Stimulated activated CD4-positive, alpha-beta T cell treated with anti-CD3 and anti-CD28 coated beads, Interleukin-15, amount 100 ng/mL, for 1 hour (primary cell): ENCODE results near the gene SMAD3.

ENCODE experiments used
- DNase-seq, 2 donors: peaks; one replicate each; pipeline ENCODE4 v3.0.0-alpha.2; 2020; ENCODE audit warnings: low read depth in 1 of 2, low spot score in 1 of 2

SMAD3 gene

GRCh38 chr15:67179411-67179995 lies 114.1 kb downstream of the SMAD3 start:
- no peak for DNase-seq

GRCh38 chr15:67180035-67180434 lies 114.6 kb downstream of the SMAD3 start:
- DNase-seq, result no peak

DNA sequence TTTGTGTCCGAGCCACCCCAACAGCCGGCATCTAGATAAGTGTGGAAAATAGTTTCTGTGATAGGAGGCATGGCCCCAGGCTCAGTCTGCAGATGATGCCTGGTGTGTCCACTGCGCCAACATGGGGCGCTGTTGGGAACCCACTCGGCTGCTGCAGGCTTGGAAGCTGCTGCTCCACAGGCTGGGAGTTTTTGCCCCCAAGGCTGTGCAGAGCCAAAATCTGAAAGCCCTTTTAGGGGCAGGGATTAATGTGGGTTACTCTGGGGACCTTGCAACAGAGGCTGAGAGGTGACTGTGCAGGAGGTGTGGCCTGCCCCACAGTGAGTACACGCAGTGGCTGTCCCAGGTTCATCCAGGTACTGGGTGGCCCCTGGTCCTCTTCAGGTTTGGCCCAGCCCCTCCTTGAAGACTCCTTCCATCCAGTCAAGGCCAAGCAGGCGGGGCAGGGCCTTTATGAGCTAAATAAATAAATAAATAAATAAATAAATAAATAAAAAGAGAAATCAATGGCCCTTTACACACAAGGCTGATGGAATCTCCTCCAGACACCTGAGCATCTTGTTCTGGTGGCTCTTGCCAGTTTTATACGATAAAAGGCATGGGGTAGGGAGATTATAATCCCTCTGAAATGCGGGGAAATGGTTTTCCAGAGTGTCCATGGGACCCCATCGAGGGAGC lies 115.3 kb downstream of the SMAD3 start:
- no peak for DNase-seq

DNA sequence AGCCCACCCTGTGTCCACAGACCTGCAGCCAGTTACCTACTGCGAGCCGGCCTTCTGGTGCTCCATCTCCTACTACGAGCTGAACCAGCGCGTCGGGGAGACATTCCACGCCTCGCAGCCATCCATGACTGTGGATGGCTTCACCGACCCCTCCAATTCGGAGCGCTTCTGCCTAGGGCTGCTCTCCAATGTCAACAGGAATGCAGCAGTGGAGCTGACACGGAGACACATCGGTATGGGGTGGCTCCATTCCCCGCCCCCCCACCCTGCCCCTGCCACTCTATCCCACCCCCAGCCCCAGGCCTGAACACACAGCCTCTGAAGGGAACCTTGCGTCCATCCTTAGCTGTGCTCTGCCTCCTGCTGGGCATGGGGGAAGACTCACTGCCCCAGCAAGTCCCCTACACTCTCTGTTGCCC lies 115.8 kb downstream of the SMAD3 start:
- no peak for DNase-seq

DNA sequence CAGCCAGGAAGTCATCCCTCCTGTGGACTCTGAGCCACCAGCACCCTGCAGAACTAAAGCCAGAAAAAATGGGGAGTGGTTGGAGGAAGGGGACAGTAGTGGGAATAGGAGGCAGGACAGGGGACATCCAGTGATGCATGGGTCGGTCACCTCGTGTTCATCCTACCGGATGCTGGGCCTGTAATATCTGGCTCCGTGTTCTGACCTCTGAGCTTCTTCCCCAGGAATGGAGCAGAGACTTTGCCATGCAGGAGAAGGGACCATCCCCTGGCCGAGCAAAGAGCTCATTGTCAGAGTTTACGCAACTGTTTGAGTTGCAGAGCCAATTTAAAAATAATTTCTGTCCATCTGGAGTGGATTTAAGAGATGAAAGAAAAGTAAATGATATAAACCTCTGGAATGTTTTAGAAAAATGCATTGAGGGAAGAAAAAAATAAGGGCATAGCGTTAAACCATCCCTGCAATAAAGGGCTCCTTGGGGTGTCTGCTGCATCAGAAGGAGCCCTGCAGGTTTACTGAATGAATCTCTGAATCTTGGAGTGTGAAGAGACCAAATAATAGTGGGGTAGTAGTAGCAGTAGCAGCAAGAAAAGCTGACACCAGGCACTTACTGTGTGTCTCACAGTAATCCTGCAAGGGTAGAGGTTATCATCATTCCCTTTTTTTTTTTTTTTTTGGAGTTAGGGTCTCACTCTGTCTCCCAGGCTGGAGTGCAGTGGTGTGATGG lies 118.2 kb downstream of the SMAD3 start:
- DNase-seq, result no peak

DNA sequence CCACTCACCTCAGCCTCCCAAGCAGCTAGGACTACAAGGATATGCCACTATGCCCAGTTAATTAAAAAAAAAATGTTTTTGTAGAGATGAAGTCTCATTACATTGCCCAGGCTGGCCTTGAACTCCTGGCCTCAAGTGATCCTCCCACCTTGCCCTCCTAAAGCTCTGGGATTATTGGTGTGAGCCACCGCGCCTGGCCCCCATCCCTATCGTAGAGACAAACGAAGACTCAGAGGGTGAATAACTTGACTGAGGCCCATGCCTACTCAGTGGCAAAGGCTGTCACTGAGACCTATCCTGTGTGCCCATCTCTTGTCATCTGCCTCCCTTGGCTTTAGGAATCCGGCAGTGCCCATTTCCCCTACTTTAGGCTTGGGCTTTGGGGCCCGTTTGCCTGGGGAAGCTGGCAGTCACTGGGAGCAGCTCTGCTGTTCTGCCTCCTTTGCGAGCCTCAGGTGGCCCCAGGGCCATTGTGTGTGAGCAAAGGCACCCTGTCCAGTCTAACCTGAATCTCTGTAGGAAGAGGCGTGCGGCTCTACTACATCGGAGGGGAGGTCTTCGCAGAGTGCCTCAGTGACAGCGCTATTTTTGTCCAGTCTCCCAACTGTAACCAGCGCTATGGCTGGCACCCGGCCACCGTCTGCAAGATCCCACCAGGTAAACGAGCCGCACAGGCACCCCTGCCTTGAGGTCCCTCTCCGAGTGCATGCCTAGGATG lies 119.0 kb downstream of the SMAD3 start:
- no peak for DNase-seq

DNA sequence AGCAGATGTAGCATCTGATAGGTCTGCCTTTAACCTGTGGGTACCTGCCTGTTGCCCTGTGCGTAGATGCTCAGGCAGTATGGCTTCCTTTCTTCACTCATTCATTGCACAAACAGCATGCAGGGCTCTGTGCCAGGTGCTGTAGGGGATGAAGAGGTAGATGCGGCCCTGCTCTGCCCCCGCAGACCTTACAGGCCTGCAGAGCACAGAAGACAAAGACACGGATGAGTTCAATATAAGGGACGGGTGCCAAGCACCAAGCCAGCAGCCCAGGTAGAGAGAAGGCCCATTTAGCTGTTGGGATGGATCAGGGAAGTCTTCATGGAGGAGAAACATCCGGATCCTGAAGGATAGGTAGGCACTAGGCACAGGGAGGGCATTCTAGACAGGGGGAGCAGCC lies 119.6 kb downstream of the SMAD3 start:
- no peak for DNase-seq

DNA sequence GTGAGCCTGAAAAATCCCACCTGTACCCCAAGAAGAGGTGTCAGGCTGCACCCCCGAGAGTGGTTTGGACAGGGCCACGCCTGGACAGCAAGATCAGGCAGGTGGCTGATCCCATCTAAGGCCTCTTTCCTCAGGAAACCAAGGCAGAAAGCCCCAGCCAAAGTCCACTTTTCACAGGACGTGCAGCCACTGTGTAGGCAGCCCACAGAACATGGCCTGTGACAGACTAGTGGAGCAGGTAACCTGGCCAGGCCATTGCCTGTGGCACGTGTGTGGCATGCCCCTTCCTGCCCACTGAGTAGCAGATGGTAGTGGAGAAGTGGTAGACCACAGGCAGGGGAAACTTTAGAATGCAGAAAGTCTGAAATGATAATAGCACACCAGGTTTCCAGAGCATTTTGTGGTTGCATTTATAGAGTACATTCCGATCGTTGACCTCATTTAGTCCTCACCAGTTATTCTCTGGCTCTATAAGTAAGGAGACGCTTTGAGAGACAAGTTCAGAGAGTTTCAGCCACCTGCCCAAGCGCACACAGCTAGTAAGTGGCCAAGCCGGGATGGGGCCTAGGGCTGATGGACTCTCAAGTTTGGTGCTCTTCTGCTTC lies 120.3 kb downstream of the SMAD3 start:
- no peak for DNase-seq

GRCh38 chr15:67186226-67186649 lies 120.8 kb downstream of the SMAD3 start:
- no peak for DNase-seq

DNA sequence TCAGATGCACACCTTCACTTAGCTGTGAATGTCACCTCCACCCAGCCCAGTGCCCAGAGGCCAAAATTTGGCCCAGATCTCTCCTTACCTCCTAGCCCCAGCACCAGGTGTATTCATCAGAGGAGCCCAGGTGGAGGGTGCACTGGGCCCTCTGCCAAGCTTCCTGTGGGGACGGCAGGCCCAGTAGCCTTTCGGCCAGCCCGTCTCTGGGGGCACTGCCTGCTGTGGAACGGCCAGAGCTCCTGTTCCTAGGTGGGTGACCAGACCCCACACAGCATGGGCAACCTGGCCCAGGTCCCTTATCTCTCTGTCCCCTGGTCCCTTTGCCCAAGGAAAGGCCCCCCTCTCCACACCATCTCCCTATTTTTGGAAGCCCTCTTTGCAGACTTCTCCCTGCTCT lies 121.3 kb downstream of the SMAD3 start:
- DNase-seq, result no peak

DNA sequence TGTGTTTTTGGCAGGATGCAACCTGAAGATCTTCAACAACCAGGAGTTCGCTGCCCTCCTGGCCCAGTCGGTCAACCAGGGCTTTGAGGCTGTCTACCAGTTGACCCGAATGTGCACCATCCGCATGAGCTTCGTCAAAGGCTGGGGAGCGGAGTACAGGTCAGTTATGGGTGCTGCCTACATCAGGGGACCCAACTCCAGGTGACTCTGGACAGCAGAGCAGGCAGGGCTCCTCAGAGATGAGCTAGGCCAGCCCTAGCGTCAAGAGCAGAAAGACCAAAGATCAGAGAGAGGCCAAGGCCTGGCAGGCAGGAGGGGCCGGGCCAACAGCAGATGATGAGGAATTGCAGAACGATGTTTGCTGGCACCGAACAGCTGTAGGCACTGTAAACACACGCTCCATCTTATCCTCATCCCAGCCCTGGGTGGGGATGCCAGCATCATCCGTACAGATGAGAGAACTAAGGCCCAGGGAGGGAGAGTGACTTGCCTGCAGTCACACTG lies 122.0 kb downstream of the SMAD3 start:
- DNase-seq, result no peak

GRCh38 chr15:67188551-67189218 lies 123.3 kb downstream of the SMAD3 start:
- DNase-seq, result no peak

DNA sequence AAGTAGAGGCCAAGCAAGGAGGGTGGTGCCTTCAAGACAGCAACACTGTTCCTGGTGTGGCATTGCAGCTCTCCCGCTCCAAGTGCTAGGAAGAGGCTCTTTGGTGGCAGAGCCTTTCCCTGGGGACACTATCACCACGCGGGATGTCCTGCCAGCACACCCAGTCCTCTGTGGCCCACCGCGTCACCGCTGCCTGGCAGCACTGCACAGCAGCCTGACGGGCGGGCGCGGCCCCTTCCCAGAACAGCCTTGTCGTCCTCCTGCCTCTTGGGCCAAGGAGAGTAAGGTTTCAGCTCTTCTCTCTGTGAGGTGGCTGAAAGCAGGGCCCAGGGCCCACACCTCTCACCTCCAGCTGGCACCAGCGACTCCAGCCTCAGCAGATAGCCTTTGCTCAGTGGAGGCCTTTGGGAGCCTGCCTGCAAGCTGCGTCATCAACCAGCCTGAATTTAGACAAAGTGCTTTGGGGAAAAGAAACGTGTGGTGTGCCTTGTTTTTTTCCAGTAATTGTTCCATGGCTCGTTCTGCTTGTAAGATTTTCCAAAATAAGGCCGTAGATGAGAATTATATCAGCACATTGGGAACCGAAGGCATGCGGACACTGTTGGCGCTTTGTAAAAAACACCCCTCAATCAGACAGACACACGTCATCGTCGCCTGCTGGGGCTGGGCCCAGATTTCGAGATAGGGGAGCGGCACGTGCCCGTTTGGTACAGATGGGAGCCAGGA lies 124.1 kb downstream of the SMAD3 start:
- no peak for DNase-seq

- no peak for DNase-seq
These were observed 124.9 kb downstream of the SMAD3 start for GRCh38 chr15:67190326-67190725.

- no peak for DNase-seq
These were observed 125.4 kb downstream of the SMAD3 start for GRCh38 chr15:67190813-67191212.

GRCh38 chr15:67192185-67192820 lies 126.9 kb downstream of the SMAD3 start:
- DNase-seq, result no peak

- no peak for DNase-seq
These were observed 128.0 kb downstream of the SMAD3 start for GRCh38 chr15:67193223-67193990.

GRCh38 chr15:67194171-67195114 lies 129.0 kb downstream of the SMAD3 start:
- no peak for DNase-seq
